GM19023 (cell line): ENCODE results near the gene NCOA3.
"Not testable (repeated sequence)": the region's sequence is repeated elsewhere in the genome, so short reads cannot be mapped to it uniquely, and the experiment has no call there.

Source experiments
- ATAC-seq: cut with Tn5 transposase; IDR thresholded peaks from one replicate; pipeline ENCODE4 v1.9.1; 2021; ENCODE audit warnings: mild to moderate bottlenecking, moderate library complexity; ENCODE audit not compliant: unreplicated experiment

The NCOA3 gene

GRCh38 chr20:47535088-47535487, 33.4 kb downstream of the NCOA3 start:
- ATAC-seq, result no peak

GRCh38 chr20:47535994-47536393, 34.3 kb downstream of the NCOA3 start:
- no peak for ATAC-seq

GRCh38 chr20:47540443-47541354, 39.0 kb downstream of the NCOA3 start:
- ATAC-seq, result no peak

GRCh38 chr20:47541355-47541922, 39.8 kb downstream of the NCOA3 start:
- ATAC-seq, result no peak

GRCh38 chr20:47543006-47543431, 41.3 kb downstream of the NCOA3 start:
- ATAC-seq, result no peak

GRCh38 chr20:47544240-47544639, 42.6 kb downstream of the NCOA3 start:
- no peak for ATAC-seq

- ATAC-seq, result no peak
Observed at GRCh38 chr20:47544852-47545251, 43.2 kb downstream of the NCOA3 start.

GRCh38 chr20:47545499-47545898, 43.8 kb downstream of the NCOA3 start:
- no peak for ATAC-seq

- ATAC-seq, result no peak
Observed at GRCh38 chr20:47546184-47547033, 44.7 kb downstream of the NCOA3 start.

GRCh38 chr20:47547034-47547387, 45.3 kb downstream of the NCOA3 start:
- ATAC-seq, result no peak

GRCh38 chr20:47549671-47550070, 48.0 kb downstream of the NCOA3 start:
- no peak for ATAC-seq

- ATAC-seq, result no peak
Observed at GRCh38 chr20:47551222-47551621, 49.5 kb downstream of the NCOA3 start.

- no peak for ATAC-seq
Observed at GRCh38 chr20:47551841-47552240, 50.2 kb downstream of the NCOA3 start.

- no peak for ATAC-seq
Observed at GRCh38 chr20:47552996-47553395, 51.3 kb downstream of the NCOA3 start.

GRCh38 chr20:47553594-47554235, 52.0 kb downstream of the NCOA3 start:
- ATAC-seq, result not testable (repeated sequence)

GRCh38 chr20:47554283-47554682, 52.6 kb downstream of the NCOA3 start:
- not testable (repeated sequence) for ATAC-seq

- ATAC-seq, result no peak
Observed at GRCh38 chr20:47557218-47557617, 55.5 kb downstream of the NCOA3 start.

- ATAC-seq, result no peak
Observed at GRCh38 chr20:47557791-47558190, 56.1 kb downstream of the NCOA3 start.

GRCh38 chr20:47558295-47559066, 56.8 kb downstream of the NCOA3 start:
- ATAC-seq, result no peak

- ATAC-seq, result no peak
Observed at GRCh38 chr20:47559141-47559540, 57.5 kb downstream of the NCOA3 start.
